ENCODE measurements around the gene CCL17. TPM values are rescaled to one million over a fixed set of nuclear protein-coding genes. Genes with fewer than 3 reads are reported as not detected.
A peak's percentile ranks its signal among the peaks of the same experiment; 100 is the strongest.

CCL17 gene
- total and polyA plus RNA-seq, 9 of the 15 experiments (the other 6 are each of a cell fraction or from before 2014, with no cell fraction given) = not detected

GRCh38 chr16:57462209-57462977 is 57.8 kb downstream of the CCL17 start, which contains the start of gene POLR2C (continued):
- TF ChIP-seq POLR2H (tag; IDR thresholded peaks at IDR 0.05; ENCODE audit: low read depth) (peak; percentile 83), SAP30 (IDR thresholded peaks at IDR 0.05; ENCODE audit: borderline replicate concordance, insufficient read depth, low read depth, low read length, poor library complexity, severe bottlenecking) (peak; percentile 72), TRIM24 (IDR thresholded peaks at IDR 0.05) (no peak), SIRT6 (IDR thresholded peaks at IDR 0.05; ENCODE audit: low read depth, low read length) (no peak), HMGN3 (IDR thresholded peaks at IDR 0.05; ENCODE audit: borderline replicate concordance, extremely low read depth, insufficient read length, low read depth, low read length) (peak; percentile 88), YBX1 (IDR thresholded peaks at IDR 0.05) (no peak), RBBP5 (IDR thresholded peaks at IDR 0.05; ENCODE audit: borderline replicate concordance, insufficient read depth, low read length, poor library complexity, severe bottlenecking) (peak; percentile 94), IRF2 (CRISPR knock-in tag; IDR thresholded peaks at IDR 0.05) (no peak), PBX2 (CRISPR knock-in tag; IDR thresholded peaks at IDR 0.05; ENCODE audit: low read depth) (no peak), PBX2 (tag; conservative IDR thresholded peaks at IDR 0.05; ENCODE audit: low read depth) (no peak), BCOR (IDR thresholded peaks at IDR 0.05) (no peak), NFIC (IDR thresholded peaks at IDR 0.05) (peak; percentile 60), ZBTB9 (CRISPR knock-in tag; IDR thresholded peaks at IDR 0.05) (peak; percentile 56), MTA3 (IDR thresholded peaks at IDR 0.05; ENCODE audit: borderline replicate concordance) (peak; percentile 82), NR2C1 (IDR thresholded peaks at IDR 0.05) (peak; percentile 64; the same call in 1 of the 2 replicates), NR2C1 (tag; IDR thresholded peaks at IDR 0.05) (no peak), TAF7 (tag; IDR thresholded peaks at IDR 0.05) (peak; percentile 88), KDM5B (IDR thresholded peaks at IDR 0.05; ENCODE audit: insufficient replicate concordance, low read depth, low read length) (peak; percentile 99), PCBP2 (IDR thresholded peaks at IDR 0.05; ENCODE audit: low read depth, low read length, poor library complexity, severe bottlenecking) (no peak), XRCC5 (IDR thresholded peaks at IDR 0.05; ENCODE audit: low read depth, low read length) (peak; percentile 87; the same call in 1 of the 2 replicates), SUPT5H (IDR thresholded peaks at IDR 0.05) (peak; percentile 97)
- TF ChIP-seq, protein P1, sequence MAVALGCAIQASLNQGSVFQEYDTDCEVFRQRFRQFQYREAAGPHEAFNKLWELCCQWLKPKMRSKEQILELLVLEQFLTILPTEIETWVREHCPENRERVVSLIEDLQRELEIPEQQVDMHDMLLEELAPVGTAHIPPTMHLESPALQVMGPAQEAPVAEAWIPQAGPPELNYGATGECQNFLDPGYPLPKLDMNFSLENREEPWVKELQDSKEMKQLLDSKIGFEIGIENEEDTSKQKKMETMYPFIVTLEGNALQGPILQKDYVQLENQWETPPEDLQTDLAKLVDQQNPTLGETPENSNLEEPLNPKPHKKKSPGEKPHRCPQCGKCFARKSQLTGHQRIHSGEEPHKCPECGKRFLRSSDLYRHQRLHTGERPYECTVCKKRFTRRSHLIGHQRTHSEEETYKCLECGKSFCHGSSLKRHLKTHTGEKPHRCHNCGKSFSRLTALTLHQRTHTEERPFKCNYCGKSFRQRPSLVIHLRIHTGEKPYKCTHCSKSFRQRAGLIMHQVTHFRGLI (CRISPR knock-in tag; IDR thresholded peaks at IDR 0.05) = no peak
